Measurements from ENCODE around the gene C19orf81. TPM values are rescaled to one million over a fixed set of nuclear protein-coding genes. Genes with fewer than 3 reads are reported as not detected.

The C19orf81 gene
- total and polyA plus RNA-seq, 2 of the 8 experiments (the other 6 are each of a cell fraction or from before 2014, with no cell fraction given) = 11.7 to 13.0 TPM

DNA sequence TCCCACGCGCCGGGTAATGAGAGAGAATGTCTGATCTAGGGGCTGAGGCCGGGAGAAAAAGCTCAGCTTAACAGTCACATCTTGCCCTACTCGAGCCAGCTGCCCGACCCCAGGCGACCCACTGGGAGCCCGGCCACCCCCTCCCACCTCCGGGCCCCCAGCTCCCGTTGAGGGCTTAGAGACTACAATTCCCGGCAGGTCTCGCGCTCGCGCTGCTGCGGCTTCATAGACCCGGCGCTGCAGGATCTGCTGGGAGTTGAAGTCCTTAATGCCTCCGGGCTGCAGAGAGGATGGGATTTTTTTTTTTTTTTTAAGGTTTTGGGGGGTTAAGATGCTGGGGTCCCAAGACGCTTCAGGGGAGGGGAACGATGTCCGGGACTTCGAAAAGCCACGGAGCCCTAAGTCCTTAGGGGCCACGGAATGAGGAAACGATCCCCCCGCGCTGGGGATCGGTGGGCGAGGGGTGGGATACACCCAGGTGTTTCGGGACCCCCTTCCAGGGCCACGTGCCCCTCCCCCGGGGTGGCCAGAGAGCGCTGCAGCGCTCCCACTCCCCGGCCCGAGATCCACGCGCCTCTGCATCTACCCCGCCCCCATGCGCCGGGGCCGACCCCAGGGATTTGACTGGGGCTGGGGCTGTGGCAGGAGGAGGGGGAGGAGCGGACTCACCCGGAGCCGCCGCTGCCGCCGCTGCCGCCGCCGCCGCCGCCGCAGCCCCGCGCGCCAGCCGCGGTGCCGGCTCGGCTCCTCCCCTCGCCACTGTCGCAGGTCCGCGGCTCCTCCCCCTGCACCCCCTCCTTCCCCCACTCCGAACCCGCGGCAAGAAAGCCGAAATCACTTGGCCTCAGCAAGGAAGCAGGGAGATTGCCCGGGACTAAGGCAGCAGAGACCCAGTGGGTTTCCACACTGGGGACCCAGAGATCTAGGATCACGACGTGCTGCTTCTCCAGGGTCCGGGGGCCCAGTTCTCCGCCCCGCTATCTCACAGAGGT, 9.8 kb upstream of the C19orf81 start, which contains the start of gene SYT3 (continued):
- no peak for TF ChIP-seq JUN (IDR thresholded peaks at IDR 0.05; ENCODE audit: low read depth, low read length)
- no peak for TF ChIP-seq HDAC6 (IDR thresholded peaks at IDR 0.05; ENCODE audit: low read depth, low read length)
- no peak; the same call in 1 of the 2 replicates for TF ChIP-seq CREB1 (IDR thresholded peaks at IDR 0.05)
- TF ChIP-seq SIX5 (IDR thresholded peaks at IDR 0.05; ENCODE audit: low read depth, low read length) = peak; percentile 93
- TF ChIP-seq SRF (IDR thresholded peaks at IDR 0.05; ENCODE audit: low read depth, low read length) = no peak
- TF ChIP-seq SP2 (IDR thresholded peaks at IDR 0.05; ENCODE audit: low read length) = no peak
- TF ChIP-seq TEAD4 (IDR thresholded peaks at IDR 0.05; ENCODE audit: low read depth, low read length) = no peak
- TF ChIP-seq RXRA (IDR thresholded peaks at IDR 0.05; ENCODE audit: insufficient read depth, low read depth, low read length) = no peak
- TF ChIP-seq SIN3A (conservative IDR thresholded peaks at IDR 0.05 in 1 of 2, IDR thresholded peaks at IDR 0.05 in 1 of 2; ENCODE audit: low read depth in 1 of 2, low read length in 2 of 2) = peak in 1 of 2 experiments; percentile 48; a peak in 1 of 4 replicates
- TF ChIP-seq PHF8 (conservative IDR thresholded peaks at IDR 0.05; ENCODE audit: low read depth, low read length) = peak; percentile 51; the same call in 1 of the 2 replicates
- TF ChIP-seq EP300 (IDR thresholded peaks at IDR 0.05; ENCODE audit: borderline replicate concordance in 1 of 2, low read depth in 2 of 2, low read length in 2 of 2) = no peak
- TF ChIP-seq CTBP2 (IDR thresholded peaks at IDR 0.05; ENCODE audit: borderline replicate concordance, insufficient read depth, insufficient read length, low read length) = no peak
- no peak; the same call in 1 of the 2 replicates for TF ChIP-seq BACH1 (IDR thresholded peaks at IDR 0.05; ENCODE audit: low read length)
- TF ChIP-seq, protein P1, sequence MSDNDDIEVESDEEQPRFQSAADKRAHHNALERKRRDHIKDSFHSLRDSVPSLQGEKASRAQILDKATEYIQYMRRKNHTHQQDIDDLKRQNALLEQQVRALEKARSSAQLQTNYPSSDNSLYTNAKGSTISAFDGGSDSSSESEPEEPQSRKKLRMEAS (IDR thresholded peaks at IDR 0.05) = no peak
- TF ChIP-seq GABPA (IDR thresholded peaks at IDR 0.05; ENCODE audit: borderline replicate concordance, insufficient read depth, low read length) = no peak
- TF ChIP-seq YY1 (IDR thresholded peaks at IDR 0.05; ENCODE audit: low read depth, low read length) = no peak
- no peak for TF ChIP-seq CHD1 (IDR thresholded peaks at IDR 0.05; ENCODE audit: low read depth, low read length)
- TF ChIP-seq, protein P2, sequence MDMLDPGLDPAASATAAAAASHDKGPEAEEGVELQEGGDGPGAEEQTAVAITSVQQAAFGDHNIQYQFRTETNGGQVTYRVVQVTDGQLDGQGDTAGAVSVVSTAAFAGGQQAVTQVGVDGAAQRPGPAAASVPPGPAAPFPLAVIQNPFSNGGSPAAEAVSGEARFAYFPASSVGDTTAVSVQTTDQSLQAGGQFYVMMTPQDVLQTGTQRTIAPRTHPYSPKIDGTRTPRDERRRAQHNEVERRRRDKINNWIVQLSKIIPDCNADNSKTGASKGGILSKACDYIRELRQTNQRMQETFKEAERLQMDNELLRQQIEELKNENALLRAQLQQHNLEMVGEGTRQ (IDR thresholded peaks at IDR 0.05; ENCODE audit: low read length) = 0 out of 2 replicates have a peak, but pooled peaks have one; percentile 15
- TF ChIP-seq CBX5 (IDR thresholded peaks at IDR 0.05; ENCODE audit: low read depth, low read length) = no peak
- TF ChIP-seq, protein P3, sequence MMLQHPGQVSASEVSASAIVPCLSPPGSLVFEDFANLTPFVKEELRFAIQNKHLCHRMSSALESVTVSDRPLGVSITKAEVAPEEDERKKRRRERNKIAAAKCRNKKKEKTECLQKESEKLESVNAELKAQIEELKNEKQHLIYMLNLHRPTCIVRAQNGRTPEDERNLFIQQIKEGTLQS (IDR thresholded peaks at IDR 0.05; ENCODE audit: insufficient read depth, low read depth, low read length) = 0 out of 2 replicates have a peak, but pooled peaks have one; percentile 49
- no peak for TF ChIP-seq FOSL1 (IDR thresholded peaks at IDR 0.05; ENCODE audit: insufficient read depth, low read depth, low read length)
